ENCODE measurements around the gene DCPS.

GRCh38 chr11:126337126-126337473 lies 33.2 kb downstream of the DCPS start:
- TF ChIP-seq CTCF (conservative IDR thresholded peaks at IDR 0.05; ENCODE audit: low read depth, low read length) (no peak), FOS (IDR thresholded peaks at IDR 0.05; ENCODE audit: low read depth, low read length) (no peak), POLR2A (IDR thresholded peaks at IDR 0.05; ENCODE audit: low read depth, low read length) (no peak), CHD1 (IDR thresholded peaks at IDR 0.05; ENCODE audit: low read depth, low read length) (no peak), RFX5 (IDR thresholded peaks at IDR 0.05; ENCODE audit: low read depth, low read length) (no peak), SMC3 (IDR thresholded peaks at IDR 0.05; ENCODE audit: low read depth, low read length) (no peak), USF2 (IDR thresholded peaks at IDR 0.05; ENCODE audit: low read depth, low read length) (no peak), RAD21 (IDR thresholded peaks at IDR 0.05; ENCODE audit: low read length) (no peak), CEBPB (IDR thresholded peaks at IDR 0.05; ENCODE audit: low read depth, low read length) (no peak), BHLHE40 (IDR thresholded peaks at IDR 0.05; ENCODE audit: low read depth, low read length) (no peak)
- TF ChIP-seq, protein P1, sequence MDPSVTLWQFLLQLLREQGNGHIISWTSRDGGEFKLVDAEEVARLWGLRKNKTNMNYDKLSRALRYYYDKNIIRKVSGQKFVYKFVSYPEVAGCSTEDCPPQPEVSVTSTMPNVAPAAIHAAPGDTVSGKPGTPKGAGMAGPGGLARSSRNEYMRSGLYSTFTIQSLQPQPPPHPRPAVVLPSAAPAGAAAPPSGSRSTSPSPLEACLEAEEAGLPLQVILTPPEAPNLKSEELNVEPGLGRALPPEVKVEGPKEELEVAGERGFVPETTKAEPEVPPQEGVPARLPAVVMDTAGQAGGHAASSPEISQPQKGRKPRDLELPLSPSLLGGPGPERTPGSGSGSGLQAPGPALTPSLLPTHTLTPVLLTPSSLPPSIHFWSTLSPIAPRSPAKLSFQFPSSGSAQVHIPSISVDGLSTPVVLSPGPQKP (IDR thresholded peaks at IDR 0.05; ENCODE audit: borderline replicate concordance, low read depth, low read length), result no peak

Measured in IMR-90 (cell line).